SIG-M5 treated with dmso at 0.1 percent for 504 hours (cell line): ENCODE data around the gene PRKAG2.

Experiments used
- DNase-seq: peaks from one replicate; lab custom pipeline; 2025; ENCODE audit not compliant: unreplicated experiment; lab: John Stamatoyannopoulos, UW

Gene PRKAG2

GRCh38 chr7:151776446-151776845 lies 100.5 kb downstream of the PRKAG2 start:
- no peak for DNase-seq

GRCh38 chr7:151775547-151776443 lies 101.1 kb downstream of the PRKAG2 start:
- DNase-seq = no peak

GRCh38 chr7:151774951-151775350 lies 102.0 kb downstream of the PRKAG2 start:
- no peak for DNase-seq

- no peak for DNase-seq
Observed at GRCh38 chr7:151773797-151774196, 103.1 kb downstream of the PRKAG2 start.

GRCh38 chr7:151770232-151770631 lies 106.7 kb downstream of the PRKAG2 start:
- DNase-seq = no peak

GRCh38 chr7:151769188-151769821 lies 107.6 kb downstream of the PRKAG2 start:
- no peak for DNase-seq

GRCh38 chr7:151768805-151769187 lies 108.1 kb downstream of the PRKAG2 start:
- no peak for DNase-seq

GRCh38 chr7:151767557-151767956 lies 109.4 kb downstream of the PRKAG2 start:
- no peak for DNase-seq

GRCh38 chr7:151764056-151764920 lies 112.6 kb downstream of the PRKAG2 start:
- DNase-seq = no peak

GRCh38 chr7:151763420-151763984 lies 113.4 kb downstream of the PRKAG2 start:
- no peak for DNase-seq

- DNase-seq = no peak
Observed at GRCh38 chr7:151762583-151763245, 114.2 kb downstream of the PRKAG2 start.

- DNase-seq = no peak
Observed at GRCh38 chr7:151761957-151762356, 115.0 kb downstream of the PRKAG2 start.

GRCh38 chr7:151761231-151761630 lies 115.7 kb downstream of the PRKAG2 start:
- peak; percentile 7 for DNase-seq

GRCh38 chr7:151759591-151760042 lies 117.3 kb downstream of the PRKAG2 start:
- DNase-seq = peak; percentile 31

- DNase-seq = no peak
Observed at GRCh38 chr7:151758622-151759540, 118.0 kb downstream of the PRKAG2 start.

- DNase-seq = no peak
Observed at GRCh38 chr7:151757274-151757673, 119.6 kb downstream of the PRKAG2 start.

- DNase-seq = no peak
Observed at GRCh38 chr7:151756866-151757265, 120.0 kb downstream of the PRKAG2 start.

GRCh38 chr7:151756076-151756731 lies 120.7 kb downstream of the PRKAG2 start:
- DNase-seq = peak; percentile 9
